ENCODE measurements around the gene SUOX.
A peak's percentile ranks its signal among the peaks of the same experiment; 100 is the strongest.

Gene SUOX

GRCh38 chr12:55972042-55972441, 25.0 kb upstream of the SUOX start:
- no peak for TF ChIP-seq CTCF (IDR thresholded peaks at IDR 0.05; ENCODE audit: insufficient read depth, low read length, poor library complexity, severe bottlenecking)
- no peak overlapping the region for H3K4me3 ChIP-seq (replicated peaks; ENCODE audit: low read depth, low read length)
- H3K27me3 ChIP-seq (replicated peaks; ENCODE audit: control insufficient read depth, insufficient read depth, low read length) = no peaks in the 10 kb centered on the region
- no peak for DNase-seq (ENCODE audit: extremely low read depth, insufficient read length)
- H3K36me3 ChIP-seq (ENCODE audit: control insufficient read depth, insufficient read depth, low read length) = peaks cover 5% of the 10 kb centered on the region

DNA sequence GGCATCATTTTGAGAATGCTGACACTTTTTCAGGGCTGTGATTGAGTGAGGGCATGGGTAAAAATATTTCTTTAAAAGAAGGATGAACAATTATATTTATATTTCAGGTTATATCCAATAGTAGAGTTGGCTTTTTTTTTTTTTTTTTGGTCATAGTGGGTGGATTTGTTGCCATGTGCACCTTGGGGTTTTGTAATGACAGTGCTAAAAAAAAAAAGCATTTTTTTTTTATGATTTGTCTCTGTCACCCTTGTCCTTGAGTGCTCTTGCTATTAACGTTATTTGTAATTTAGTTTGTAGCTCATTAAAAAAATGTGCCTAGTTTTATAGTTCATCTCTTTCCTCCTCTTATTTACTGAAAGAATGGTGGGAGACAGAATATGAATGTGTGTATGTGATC, 24.6 kb upstream of the SUOX start:
- H3K36me3 ChIP-seq (ENCODE audit: control insufficient read depth, insufficient read depth, low read length) = peaks cover 5% of the 10 kb centered on the region
- no peak for DNase-seq (ENCODE audit: extremely low read depth, insufficient read length)
- H3K4me3 ChIP-seq (replicated peaks; ENCODE audit: low read depth, low read length) = peak overlapping the region; percentile 77
- H3K27me3 ChIP-seq (replicated peaks; ENCODE audit: control insufficient read depth, insufficient read depth, low read length) = no peaks in the 10 kb centered on the region
- TF ChIP-seq CTCF (IDR thresholded peaks at IDR 0.05; ENCODE audit: insufficient read depth, low read length, poor library complexity, severe bottlenecking) = no peak

GRCh38 chr12:55972911-55973598, 24.0 kb upstream of the SUOX start:
- Histone ChIP-seq H3K27me3 (replicated peaks; ENCODE audit: control insufficient read depth, insufficient read depth, low read length) (no peaks in the 10 kb centered on the region), H3K36me3 (ENCODE audit: control insufficient read depth, insufficient read depth, low read length) (peaks cover 5% of the 10 kb centered on the region), H3K4me3 (replicated peaks; ENCODE audit: low read depth, low read length) (peak overlapping the region; percentile 77)
- TF ChIP-seq CTCF (IDR thresholded peaks at IDR 0.05; ENCODE audit: insufficient read depth, low read length, poor library complexity, severe bottlenecking) = no peak
- no peak for DNase-seq (ENCODE audit: extremely low read depth, insufficient read length)

DNA sequence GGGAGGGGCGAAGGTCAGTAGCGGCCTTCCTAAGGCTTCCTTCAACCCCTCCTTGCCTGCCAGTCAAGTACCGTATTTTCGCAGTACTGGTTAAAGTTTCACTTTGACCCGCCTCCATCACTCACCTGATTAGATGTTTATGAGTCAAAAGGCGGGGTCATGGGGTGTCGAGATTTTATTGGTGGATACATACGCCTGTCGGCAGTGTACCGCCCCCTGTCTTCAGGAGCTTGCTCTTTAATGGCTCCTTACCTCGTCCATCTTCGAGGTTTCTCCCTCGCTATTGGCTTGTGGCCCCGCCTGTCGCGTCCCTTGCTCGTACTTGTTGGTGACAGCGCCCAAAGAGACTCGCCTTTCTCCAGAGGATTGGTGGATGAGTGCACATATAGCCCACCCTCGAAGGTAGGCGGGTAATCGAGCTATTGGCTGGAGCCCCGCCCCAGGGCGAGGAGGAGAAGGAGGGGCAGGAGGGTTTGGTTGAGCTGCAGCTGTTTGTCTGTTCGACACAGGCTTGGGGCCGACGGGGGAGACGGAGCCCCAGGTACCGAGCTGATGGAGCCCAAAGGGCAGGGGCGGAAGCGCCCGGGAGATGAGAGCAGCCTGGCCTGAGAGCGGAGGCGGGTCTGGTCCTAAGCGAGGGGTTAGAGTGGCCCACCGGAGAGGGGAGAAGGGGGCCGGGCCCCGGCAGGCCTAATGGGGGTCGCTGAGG, 23.3 kb upstream of the SUOX start, which contains the start of gene RAB5B:
Gene RAB5B, plus strand, starts transcription at position 480 of the 709 bp plus-strand sequence. CDS start 12,883 bp downstream, outside the sequence.
- peak; percentile 94 for DNase-seq (ENCODE audit: extremely low read depth, insufficient read length)
- Histone ChIP-seq H3K36me3 (ENCODE audit: control insufficient read depth, insufficient read depth, low read length) (peaks cover 5% of the 10 kb centered on the region), H3K4me3 (replicated peaks; ENCODE audit: low read depth, low read length) (peak within 1 kb of the TSS; percentile 92), H3K27me3 (replicated peaks; ENCODE audit: control insufficient read depth, insufficient read depth, low read length) (no peaks in the 10 kb centered on the region)
- TF ChIP-seq CTCF (IDR thresholded peaks at IDR 0.05; ENCODE audit: insufficient read depth, low read length, poor library complexity, severe bottlenecking) = no peak

DNA sequence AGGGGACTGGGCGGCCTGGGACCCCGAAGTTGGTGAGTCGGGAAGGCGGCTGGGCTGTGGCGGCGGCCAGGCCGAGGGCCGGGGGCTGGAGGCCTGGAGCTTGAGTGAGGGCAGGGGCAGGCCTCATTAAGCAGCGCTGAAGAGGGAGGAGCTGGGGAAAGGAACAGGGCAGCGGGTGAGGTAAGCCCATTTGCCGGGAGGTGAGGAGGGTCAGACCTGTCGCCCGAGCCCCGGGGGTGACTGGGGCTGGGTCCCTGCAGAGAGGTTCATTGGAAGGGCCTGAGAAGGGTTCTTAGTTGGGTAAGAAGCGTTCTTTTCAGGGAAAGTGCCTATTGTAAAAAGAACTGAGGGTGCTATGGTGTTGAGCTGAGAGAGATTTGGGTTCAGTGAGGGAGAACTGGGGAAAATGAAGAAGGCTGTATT, 22.8 kb upstream of the SUOX start:
- TF ChIP-seq CTCF (IDR thresholded peaks at IDR 0.05; ENCODE audit: insufficient read depth, low read length, poor library complexity, severe bottlenecking) = no peak
- H3K36me3 ChIP-seq (ENCODE audit: control insufficient read depth, insufficient read depth, low read length) = peaks cover 6% of the 10 kb centered on the region
- peak overlapping the region; percentile 92 for H3K4me3 ChIP-seq (replicated peaks; ENCODE audit: low read depth, low read length)
- H3K27me3 ChIP-seq (replicated peaks; ENCODE audit: control insufficient read depth, insufficient read depth, low read length) = no peaks in the 10 kb centered on the region
- no peak for DNase-seq (ENCODE audit: extremely low read depth, insufficient read length)

Data from GM06990 (cell line).